Mucosa of stomach (tissue), 1 donor: ENCODE results near the gene SLC22A2.

Experiments
- H3K27me3 ChIP-seq: one replicate; pipeline ENCODE4 v1.7.0; 2013; ENCODE audit warnings: mild to moderate bottlenecking, low read length; ENCODE audit not compliant: control insufficient read depth, insufficient read depth
- H3K36me3 ChIP-seq: one replicate; pipeline ENCODE4 v1.7.0; 2013; ENCODE audit warnings: low read length; ENCODE audit not compliant: control insufficient read depth, insufficient read depth
- H3K4me1 ChIP-seq: one replicate; pipeline ENCODE4 v1.7.0; 2013; ENCODE audit warnings: mild to moderate bottlenecking, low read length; ENCODE audit not compliant: control insufficient read depth, insufficient read depth
- H3K4me3 ChIP-seq: one replicate; pipeline ENCODE4 v1.7.0; 2013; ENCODE audit warnings: low read length
- H3K9ac ChIP-seq: one replicate; pipeline ENCODE4 v1.7.0; 2013; ENCODE audit warnings: mild to moderate bottlenecking, low read length, moderate library complexity
- H3K9me3 ChIP-seq: one replicate; pipeline ENCODE4 v1.7.0; 2013; ENCODE audit warnings: mild to moderate bottlenecking, low read length, moderate library complexity; ENCODE audit not compliant: control insufficient read depth
- donor health status: Pancreatic carcinoma.

The SLC22A2 gene

DNA sequence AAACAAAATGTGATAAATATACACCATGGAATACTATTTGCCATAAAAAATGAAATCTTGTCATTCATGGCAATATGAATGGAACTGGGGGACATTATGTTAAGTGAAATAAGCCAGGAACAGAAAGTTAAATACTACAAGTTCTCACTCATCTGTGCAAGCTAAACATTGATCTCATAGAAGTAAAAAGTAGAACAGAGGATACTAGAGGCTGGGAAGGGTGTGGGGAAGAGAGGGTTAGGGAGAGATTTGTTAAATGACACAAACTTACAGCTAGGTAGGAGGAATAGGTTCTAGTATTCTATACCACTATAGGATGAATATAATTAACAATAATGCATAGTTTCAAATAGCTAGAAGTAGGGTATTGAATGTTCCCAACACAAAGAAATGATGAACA lies 61.0 kb downstream of the SLC22A2 start:
- Histone ChIP-seq H3K9me3 (no peaks in the 10 kb centered on the region), H3K9ac (no peak overlapping the region), H3K36me3 (no peaks in the 10 kb centered on the region), H3K27me3 (no peaks in the 10 kb centered on the region), H3K4me1 (no peaks in the 10 kb centered on the region), H3K4me3 (no peak overlapping the region)

DNA sequence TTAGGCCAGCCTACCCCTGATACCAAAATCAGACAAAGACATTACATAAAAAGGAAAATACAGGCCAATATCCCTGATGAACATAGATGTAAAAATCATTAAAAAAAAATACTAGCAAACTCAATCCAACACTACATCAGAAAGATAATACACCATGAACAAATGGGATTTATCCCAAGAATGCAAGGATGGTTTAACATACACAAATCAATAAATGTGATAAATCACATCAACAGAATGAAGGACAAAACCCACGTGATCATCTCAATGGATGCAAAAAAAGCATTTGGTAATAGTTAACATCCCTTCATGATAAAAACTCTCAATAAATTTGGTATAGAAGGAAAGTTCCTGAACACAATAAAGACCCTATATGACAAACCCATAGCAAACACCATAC lies 63.8 kb downstream of the SLC22A2 start:
- Histone ChIP-seq H3K4me1 (no peaks in the 10 kb centered on the region), H3K9ac (no peak overlapping the region), H3K36me3 (no peaks in the 10 kb centered on the region), H3K4me3 (no peak overlapping the region), H3K9me3 (no peaks in the 10 kb centered on the region), H3K27me3 (no peaks in the 10 kb centered on the region)

DNA sequence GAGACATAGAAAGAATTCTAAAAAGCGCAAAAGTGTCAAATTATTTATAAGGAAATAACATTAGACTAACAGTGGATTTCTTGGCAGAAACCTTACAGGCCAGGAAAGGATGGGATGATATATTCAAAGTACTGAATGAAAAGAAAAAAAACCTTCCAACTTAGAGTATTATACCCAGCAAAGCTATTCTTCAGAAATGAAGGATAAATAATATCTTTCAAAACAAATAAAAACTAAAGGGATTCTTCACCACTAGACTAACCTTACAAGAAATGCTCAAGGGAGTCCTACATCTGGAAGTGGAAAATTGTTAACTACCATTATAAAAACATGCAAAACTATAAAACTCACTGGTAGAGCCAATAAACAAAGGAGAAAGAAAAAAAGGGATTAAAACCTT lies 65.8 kb downstream of the SLC22A2 start:
- H3K27me3 ChIP-seq: no peaks in the 10 kb centered on the region
- no peaks in the 10 kb centered on the region for H3K4me1 ChIP-seq
- no peaks in the 10 kb centered on the region for H3K9me3 ChIP-seq
- H3K36me3 ChIP-seq: no peaks in the 10 kb centered on the region
- no peak overlapping the region for H3K9ac ChIP-seq
- H3K4me3 ChIP-seq: no peak overlapping the region

DNA sequence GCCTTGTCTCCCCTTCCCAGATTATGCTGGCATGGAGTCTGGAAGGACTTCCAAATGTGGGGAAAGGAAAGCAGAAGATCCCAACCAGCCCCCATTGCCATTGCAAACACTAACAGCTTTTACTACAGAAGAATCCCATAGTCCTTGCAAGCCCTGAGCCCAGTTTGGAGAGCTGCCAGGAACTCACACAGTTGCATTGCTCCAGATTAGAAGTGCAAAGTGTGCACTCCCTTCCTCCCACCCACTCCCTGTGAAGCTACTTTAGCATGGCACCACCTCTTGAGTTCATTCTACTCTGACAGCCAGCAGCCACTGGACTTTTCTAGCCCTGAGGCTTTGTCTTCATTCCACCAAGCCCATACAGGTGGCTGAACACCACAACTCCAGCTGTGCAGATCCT lies 67.6 kb downstream of the SLC22A2 start:
- Histone ChIP-seq H3K9me3 (no peaks in the 10 kb centered on the region), H3K9ac (no peak overlapping the region), H3K27me3 (no peaks in the 10 kb centered on the region), H3K4me1 (no peaks in the 10 kb centered on the region), H3K4me3 (no peak overlapping the region), H3K36me3 (no peaks in the 10 kb centered on the region)

DNA sequence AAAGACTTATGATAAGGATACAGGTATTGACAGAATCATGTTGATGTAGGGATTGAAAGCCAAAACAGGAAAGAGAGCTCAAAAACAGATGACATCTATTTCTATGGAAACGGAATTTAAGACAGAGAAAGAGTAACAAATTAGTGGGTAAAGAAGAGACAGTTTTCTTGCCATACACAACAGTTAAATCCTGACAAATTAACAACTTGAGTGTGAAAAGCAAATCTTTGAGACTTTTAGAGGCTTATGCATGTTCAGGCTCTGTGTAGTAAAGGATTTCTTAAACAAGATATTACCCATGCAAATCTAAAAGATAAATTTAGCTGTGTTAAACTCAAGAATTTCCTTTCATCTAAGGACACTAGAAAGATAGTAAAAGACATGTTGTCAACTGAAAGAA lies 68.5 kb downstream of the SLC22A2 start:
- no peaks in the 10 kb centered on the region for H3K9me3 ChIP-seq
- no peaks in the 10 kb centered on the region for H3K27me3 ChIP-seq
- H3K4me1 ChIP-seq: no peaks in the 10 kb centered on the region
- no peak overlapping the region for H3K4me3 ChIP-seq
- H3K36me3 ChIP-seq: no peaks in the 10 kb centered on the region
- H3K9ac ChIP-seq: no peak overlapping the region

DNA sequence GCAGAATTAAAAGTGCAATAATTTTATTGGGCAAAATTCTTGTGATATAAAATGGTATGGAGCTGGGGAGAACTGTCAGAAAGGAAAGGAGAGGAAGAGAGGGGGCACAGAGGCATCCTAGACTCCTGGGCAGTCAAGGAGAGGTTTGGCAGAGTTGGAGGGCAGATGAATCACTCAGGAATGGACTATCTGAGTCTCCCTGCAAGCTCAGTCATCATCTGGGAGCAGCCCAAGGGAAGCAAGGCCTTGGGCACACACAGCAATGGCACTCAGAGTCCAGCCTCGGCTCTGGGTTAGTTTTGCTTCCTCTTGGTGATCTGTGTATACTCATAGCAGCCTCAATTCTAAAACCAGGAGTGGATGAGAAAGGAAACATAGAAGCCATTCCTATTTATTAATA lies 69.8 kb downstream of the SLC22A2 start:
- H3K9me3 ChIP-seq: no peaks in the 10 kb centered on the region
- H3K4me3 ChIP-seq: no peak overlapping the region
- H3K9ac ChIP-seq: no peak overlapping the region
- H3K4me1 ChIP-seq: no peaks in the 10 kb centered on the region
- H3K27me3 ChIP-seq: no peaks in the 10 kb centered on the region
- H3K36me3 ChIP-seq: no peaks in the 10 kb centered on the region

DNA sequence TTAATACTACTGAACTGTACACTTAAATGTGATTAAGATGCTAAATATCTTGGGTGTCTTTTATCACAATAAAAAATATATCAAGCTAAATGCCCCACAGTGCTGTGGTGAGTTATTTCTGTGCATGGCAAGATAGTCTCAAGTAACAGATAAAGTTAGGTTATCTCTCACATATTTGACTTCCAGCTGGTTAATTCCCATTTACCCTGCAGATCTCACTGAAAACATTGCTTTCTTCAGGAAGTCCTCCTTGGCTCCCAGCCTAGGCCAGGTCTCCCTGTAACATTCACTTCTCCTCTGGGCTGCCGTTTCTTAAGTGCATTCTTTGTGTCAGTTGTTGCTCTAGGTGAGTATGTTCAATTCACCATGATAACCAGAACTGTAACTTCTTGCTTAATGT lies 77.9 kb downstream of the SLC22A2 start:
- Histone ChIP-seq H3K27me3 (no peaks in the 10 kb centered on the region), H3K4me3 (no peak overlapping the region), H3K9me3 (no peaks in the 10 kb centered on the region), H3K4me1 (no peaks in the 10 kb centered on the region), H3K36me3 (no peaks in the 10 kb centered on the region), H3K9ac (no peak overlapping the region)

DNA sequence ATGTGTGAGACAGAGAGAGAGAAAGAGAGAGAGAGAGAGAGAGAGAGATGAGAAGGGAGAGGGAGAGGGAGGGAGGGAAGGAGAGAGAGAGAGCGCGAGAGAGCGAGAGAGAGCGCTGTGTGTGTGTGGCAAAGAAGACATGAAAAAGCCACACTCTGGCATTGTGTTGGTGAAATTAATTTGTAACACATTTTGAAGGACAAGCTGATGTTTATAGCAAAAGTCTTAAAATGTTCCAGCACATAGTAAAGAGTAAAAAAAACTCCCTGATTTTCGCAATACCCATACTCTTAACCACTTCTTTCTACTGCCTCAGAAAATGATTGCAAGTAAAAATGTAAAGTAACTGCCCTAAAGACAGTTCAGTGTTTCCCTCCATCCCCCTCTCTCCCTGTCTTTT lies 80.3 kb downstream of the SLC22A2 start:
- Histone ChIP-seq H3K9ac (no peak overlapping the region), H3K36me3 (no peaks in the 10 kb centered on the region), H3K9me3 (no peaks in the 10 kb centered on the region), H3K4me1 (no peaks in the 10 kb centered on the region), H3K4me3 (no peak overlapping the region), H3K27me3 (no peaks in the 10 kb centered on the region)

DNA sequence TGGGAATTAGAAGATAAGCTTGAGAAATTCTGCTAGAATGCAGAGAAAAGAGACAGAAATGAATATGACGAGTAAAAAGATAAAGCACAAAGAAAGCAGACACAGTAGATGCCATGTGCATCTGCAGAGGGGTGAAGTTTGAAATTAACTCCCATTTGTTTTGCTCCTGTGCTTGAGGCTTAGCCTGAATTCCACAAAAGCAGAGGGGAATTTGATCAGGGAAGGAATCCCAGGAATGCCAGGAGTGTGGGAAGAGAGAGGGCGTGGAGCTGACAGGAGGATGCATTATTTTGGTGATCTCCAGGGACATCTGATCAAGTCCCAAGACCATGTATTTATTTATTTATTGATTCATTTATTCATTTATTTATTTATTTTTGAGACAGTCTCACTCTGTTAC lies 81.4 kb downstream of the SLC22A2 start:
- no peaks in the 10 kb centered on the region for H3K9me3 ChIP-seq
- H3K4me3 ChIP-seq: no peak overlapping the region

DNA sequence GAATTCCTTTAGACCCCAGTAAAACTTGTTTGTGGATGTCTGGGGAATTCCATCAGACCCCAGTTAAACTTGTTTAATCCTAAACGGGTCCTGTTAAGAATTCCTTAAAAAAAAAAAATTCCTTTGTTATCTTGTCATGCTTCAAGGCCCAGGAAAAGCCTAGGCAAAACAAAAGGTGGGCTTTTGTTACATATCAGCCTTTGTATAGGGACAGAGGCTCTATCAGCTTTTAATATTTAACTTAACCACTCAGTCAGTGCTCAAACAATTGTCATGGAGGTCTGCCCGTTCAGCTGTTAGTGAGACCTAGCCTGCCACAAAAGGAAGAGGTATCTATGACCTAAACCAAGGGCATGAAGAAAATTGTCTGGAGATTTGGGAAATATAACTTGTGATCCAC lies 83.9 kb downstream of the SLC22A2 start:
- H3K36me3 ChIP-seq: no peaks in the 10 kb centered on the region
- H3K9ac ChIP-seq: no peak overlapping the region
- H3K9me3 ChIP-seq: no peaks in the 10 kb centered on the region
- no peaks in the 10 kb centered on the region for H3K4me1 ChIP-seq
- H3K4me3 ChIP-seq: no peak overlapping the region
- no peaks in the 10 kb centered on the region for H3K27me3 ChIP-seq

More for the DNA sequence above, 81.4 kb downstream of the SLC22A2 start:
- H3K9ac ChIP-seq: no peak overlapping the region
- H3K4me1 ChIP-seq: no peaks in the 10 kb centered on the region
- H3K27me3 ChIP-seq: no peaks in the 10 kb centered on the region
- H3K36me3 ChIP-seq: no peaks in the 10 kb centered on the region

DNA sequence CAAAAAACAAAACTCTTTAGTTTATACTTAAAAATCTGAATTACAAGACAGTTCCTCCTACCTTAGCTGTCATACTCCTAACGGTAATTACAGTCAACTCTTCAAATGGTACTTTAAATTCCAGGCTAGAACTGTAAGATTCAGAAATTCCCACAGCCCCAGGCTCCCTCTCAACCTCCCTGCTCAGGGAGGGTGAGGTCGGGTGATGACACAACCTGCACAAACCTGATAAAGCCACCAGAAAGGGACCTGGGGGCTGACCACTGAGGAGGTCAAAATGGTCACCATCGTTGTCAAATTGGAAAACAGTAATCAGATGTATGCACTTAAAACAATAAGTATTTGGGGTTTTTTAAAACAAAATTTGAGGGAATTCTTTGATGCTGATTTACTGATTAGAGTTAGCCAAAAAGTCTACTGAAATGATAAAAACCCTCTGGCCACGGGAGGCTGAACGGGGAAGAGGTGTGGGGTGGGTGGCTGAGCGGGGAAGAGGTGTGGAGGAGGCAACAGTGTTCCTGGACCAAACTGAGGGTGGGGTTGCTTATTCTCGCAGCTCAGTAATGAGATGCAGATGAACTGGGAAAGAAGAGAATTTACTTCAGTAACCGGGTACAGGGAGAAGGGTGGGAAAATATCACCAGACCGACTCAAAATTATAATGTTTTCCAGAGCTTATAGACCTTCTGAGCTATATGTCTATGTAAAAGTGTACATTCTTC lies 84.7 kb downstream of the SLC22A2 start:
- no peaks in the 10 kb centered on the region for H3K4me1 ChIP-seq
- H3K4me3 ChIP-seq: no peak overlapping the region
- H3K9ac ChIP-seq: no peak overlapping the region
- H3K9me3 ChIP-seq: no peaks in the 10 kb centered on the region
- H3K36me3 ChIP-seq: no peaks in the 10 kb centered on the region
- H3K27me3 ChIP-seq: no peaks in the 10 kb centered on the region

DNA sequence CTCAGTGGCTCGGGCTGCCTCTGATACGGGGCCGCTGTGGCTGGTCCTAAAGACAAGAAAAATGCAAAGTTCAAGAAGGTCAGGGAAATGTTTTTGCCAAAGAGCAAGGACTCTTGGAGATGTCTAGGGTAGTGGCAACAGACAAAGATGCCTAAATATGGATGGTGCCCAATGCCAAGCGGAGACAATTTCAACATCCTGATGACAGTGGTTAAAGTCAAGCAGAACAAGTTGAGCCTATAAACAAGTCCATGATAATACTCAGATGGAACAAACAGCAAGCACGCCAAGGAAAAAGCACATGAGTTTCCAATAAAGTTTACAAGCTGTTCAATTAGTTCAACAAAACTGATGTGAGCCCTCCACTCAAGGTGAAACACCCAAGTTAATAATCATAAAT lies 85.9 kb downstream of the SLC22A2 start:
- no peak overlapping the region for H3K4me3 ChIP-seq
- H3K4me1 ChIP-seq: no peaks in the 10 kb centered on the region
- no peak overlapping the region for H3K9ac ChIP-seq
- no peaks in the 10 kb centered on the region for H3K27me3 ChIP-seq
- no peaks in the 10 kb centered on the region for H3K9me3 ChIP-seq
- H3K36me3 ChIP-seq: no peaks in the 10 kb centered on the region
